ENCODE measurements around the gene LEP. TPM values are rescaled to one million over a fixed set of nuclear protein-coding genes. Genes with fewer than 3 reads are reported as not detected.

The LEP gene
- total RNA-seq, 4 donors from 2014 or later = 206 to 1,039 (median 584) TPM

DNA sequence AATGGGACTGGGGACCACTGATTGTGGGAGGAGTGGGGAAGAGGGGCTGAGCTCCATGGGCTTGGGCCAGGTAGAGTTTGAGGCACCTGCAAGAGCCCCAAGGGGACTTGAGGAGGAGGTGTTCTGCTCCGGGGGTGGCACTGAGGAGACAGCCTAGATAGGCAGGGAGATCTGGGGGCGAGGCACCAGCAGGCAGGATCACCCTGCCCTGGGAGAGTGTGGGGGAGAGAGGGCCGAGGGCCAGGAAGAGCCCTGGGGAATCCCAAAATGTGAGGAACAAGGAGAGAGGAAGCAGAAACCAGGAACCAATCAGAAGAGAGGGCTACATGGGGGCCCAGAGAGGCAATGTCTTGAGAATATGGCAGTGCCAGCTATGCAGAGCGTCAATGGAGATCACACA, 34.6 kb downstream of the LEP start:
- TF ChIP-seq, protein P1, sequence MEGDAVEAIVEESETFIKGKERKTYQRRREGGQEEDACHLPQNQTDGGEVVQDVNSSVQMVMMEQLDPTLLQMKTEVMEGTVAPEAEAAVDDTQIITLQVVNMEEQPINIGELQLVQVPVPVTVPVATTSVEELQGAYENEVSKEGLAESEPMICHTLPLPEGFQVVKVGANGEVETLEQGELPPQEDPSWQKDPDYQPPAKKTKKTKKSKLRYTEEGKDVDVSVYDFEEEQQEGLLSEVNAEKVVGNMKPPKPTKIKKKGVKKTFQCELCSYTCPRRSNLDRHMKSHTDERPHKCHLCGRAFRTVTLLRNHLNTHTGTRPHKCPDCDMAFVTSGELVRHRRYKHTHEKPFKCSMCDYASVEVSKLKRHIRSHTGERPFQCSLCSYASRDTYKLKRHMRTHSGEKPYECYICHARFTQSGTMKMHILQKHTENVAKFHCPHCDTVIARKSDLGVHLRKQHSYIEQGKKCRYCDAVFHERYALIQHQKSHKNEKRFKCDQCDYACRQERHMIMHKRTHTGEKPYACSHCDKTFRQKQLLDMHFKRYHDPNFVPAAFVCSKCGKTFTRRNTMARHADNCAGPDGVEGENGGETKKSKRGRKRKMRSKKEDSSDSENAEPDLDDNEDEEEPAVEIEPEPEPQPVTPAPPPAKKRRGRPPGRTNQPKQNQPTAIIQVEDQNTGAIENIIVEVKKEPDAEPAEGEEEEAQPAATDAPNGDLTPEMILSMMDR (IDR thresholded peaks at IDR 0.05; ENCODE audit: low read depth) = no peak

DNA sequence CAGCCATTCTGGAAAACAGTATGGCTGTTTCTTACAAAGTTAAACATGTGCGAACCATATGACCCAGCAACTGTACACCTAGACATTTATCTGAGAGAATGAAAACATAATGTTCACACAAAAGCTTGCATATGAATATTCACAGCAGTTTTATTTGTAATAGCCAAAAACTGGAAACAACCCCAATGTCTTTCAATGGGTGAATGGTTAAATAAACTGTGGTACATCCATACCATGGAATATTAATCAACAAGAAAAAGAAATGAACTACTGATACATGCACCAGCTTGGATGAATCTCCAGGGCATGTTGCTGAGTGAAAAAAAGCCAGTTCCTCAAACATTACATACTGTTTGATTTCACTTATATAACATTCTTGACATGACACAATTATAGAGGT, 37.3 kb downstream of the LEP start:
- TF ChIP-seq, protein P1 (IDR thresholded peaks at IDR 0.05; ENCODE audit: low read depth) = no peak

DNA sequence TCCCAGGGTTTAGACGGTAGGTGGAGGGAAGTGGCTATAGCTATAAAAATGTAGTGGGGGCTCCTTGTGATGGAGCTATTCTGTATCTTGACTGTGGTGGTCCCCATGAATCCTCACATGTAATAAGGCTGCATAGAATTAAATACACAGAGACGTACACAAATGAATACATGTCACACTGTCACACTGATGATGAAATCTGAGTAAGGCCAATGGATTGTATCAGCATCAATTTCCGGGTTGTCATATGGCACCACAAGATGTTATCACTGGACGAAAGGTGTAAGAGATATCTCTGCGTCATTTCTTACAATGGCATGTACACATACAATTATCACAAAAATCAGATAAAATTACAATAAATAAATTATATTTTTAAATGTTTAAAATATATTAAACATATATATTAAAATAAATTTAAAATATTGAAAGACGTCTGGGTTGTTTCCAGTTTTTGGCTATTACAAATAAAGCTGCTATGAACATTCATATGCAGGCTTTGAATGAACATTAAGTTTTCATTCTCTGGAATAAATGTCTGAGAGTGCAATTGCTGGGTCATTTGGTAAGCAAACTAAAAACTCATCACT, 38.1 kb downstream of the LEP start:
- TF ChIP-seq, protein P1 (IDR thresholded peaks at IDR 0.05; ENCODE audit: low read depth) = no peak

DNA sequence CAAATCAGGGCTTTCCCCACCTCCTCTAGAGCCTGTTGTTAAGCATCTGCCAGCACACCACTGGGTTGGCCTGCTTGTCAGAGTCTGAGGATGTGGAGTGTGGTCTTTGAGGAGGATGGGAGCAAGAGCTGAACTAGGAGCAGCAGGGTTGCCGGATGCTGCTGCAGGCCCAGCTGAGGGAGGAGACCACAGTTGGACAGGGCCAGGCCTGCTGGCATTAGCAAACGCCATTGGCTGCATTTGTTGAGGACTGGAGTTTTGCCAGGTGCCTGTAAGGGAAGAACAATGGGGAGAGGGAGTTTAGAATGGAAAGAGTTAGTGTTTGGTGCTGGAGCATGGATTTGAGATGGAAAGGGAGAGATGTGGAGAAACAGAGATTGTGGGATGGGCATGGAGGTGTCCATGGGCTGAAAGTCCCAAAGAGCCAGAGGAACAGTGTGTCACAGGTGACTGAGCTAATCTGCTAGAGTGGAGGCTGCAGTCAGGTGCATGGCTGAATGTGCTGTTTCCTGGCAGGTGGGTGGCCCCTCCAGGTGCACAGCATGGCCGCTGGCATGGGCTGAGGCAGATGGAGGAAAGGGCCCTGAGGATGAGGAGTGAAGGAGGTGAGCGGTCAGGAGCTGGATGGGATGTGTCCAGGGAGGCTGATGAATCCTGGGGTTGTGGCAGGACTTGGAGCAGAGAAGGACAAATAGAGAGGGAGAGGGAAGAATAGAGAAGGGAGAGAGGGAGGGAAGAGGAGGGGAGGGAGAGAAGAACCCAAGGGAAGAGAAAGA, 40.7 kb downstream of the LEP start:
- TF ChIP-seq, protein P1 (IDR thresholded peaks at IDR 0.05; ENCODE audit: low read depth) = no peak

DNA sequence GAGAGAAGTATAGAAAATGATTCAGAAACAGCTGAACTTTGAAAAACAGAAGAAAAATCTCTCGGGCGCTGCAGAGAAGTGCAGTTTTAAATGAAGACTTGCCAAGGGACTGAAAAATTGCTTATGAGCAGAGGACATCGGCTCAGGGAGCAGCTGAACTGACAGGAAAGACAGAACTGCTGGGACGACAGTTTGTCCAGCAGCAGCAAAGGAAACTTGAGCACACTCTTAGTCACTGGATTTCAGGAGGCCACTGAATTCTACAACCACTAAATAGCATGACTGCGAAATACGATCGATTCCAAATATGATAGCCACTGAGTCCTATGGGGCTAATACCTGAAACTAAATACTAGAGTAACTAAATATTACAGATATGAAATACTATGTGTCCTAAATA, 43.0 kb downstream of the LEP start:
- TF ChIP-seq, protein P1 (IDR thresholded peaks at IDR 0.05; ENCODE audit: low read depth) = no peak

DNA sequence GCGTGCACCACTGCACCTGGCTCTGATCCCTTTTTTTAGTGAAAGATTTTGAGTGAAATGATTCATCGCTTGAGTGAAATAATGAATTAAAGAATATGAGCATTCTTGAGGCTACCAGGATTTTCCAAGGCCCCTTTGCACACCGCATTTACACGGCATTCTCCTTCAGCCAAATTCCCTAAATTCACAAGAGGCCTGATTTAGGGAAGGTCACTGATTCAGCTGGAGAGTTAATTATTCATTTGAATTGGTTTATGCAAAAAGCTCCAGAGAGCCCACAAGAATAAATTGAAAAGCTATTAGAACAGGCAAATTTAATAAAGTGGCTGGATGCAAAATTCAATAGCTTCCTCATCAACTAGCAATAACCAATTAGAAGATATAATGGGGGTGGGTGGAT, 46.5 kb downstream of the LEP start:
- TF ChIP-seq, protein P1 (IDR thresholded peaks at IDR 0.05; ENCODE audit: low read depth) = no peak

DNA sequence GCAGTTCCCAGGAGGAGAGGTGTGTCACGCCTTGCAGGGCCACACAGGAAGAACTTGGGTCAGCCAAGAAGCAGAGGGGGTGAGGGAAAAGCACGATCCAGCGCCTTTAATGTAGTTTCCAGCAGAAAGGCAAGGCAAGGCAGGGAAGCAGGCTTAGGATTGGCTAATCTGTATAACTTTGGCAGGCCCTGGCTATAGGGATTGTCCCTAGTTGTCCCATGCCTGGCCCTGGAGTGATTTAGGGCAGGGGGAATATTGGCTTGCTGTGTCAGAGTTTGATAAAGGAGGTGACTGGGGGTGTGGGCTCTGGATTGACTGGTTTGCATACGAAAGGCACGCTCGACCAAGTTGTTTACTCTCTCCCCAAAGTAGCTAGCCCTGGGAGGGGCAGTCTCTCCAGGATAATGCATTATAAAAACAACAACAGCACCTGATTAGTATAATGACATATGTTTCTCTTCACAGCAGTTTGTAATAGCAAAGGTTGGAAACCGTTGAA, 58.1 kb downstream of the LEP start:
- TF ChIP-seq, protein P1 (IDR thresholded peaks at IDR 0.05; ENCODE audit: low read depth) = no peak
